Measurements from ENCODE around the gene GPR161. TPM values are rescaled to one million over a fixed set of nuclear protein-coding genes. Genes with fewer than 3 reads are reported as not detected.

Gene GPR161
- total RNA-seq, 1 experiment from 2014 or later, result 2.4 TPM

GRCh38 chr1:168082008-168082876 lies 54.5 kb downstream of the GPR161 start:
- intact Hi-C loops (cut with micrococcal nuclease; ENCODE audit: unreplicated experiment) (no loop called here), in situ Hi-C loops (cut with HindIII; ENCODE audit: low pct_unique_long_range_greater_than_20kb, low sequenced_read_pairs) (no loop called here)
- DNase-seq (ENCODE audit: low read depth, low spot score) (peak; percentile 63), ATAC-seq (peak; percentile 92)
- H3K27ac ChIP-seq (ENCODE audit: low read length), result no peak overlapping the region
- BruUV-seq (replicated peaks), result no TSS peak
- H3K4me3 ChIP-seq (ENCODE audit: low read depth in 2 of 2, low read length in 2 of 2), result no peak overlapping the region
- no peaks in the 10 kb centered on the region for H3K27me3 ChIP-seq (ENCODE audit: control insufficient read depth, insufficient read depth, low read length)
- H3K36me3 ChIP-seq (ENCODE audit: control insufficient read depth, insufficient read depth, low read length), result no peaks in the 10 kb centered on the region
- ChIA-PET POLR2A (no interaction called here), CTCF (interaction anchor here (0.5 to 1.3 kb wide), 14 partner anchors 10 to 367 kb away, joined by 3 to 14 read pairs (median 3); no protein-coding TSS in a partner anchor)
- H3K9me3 ChIP-seq (ENCODE audit: control insufficient read depth, insufficient read depth, low read depth, low read length), result no peaks in the 10 kb centered on the region
- TF ChIP-seq, protein P1, sequence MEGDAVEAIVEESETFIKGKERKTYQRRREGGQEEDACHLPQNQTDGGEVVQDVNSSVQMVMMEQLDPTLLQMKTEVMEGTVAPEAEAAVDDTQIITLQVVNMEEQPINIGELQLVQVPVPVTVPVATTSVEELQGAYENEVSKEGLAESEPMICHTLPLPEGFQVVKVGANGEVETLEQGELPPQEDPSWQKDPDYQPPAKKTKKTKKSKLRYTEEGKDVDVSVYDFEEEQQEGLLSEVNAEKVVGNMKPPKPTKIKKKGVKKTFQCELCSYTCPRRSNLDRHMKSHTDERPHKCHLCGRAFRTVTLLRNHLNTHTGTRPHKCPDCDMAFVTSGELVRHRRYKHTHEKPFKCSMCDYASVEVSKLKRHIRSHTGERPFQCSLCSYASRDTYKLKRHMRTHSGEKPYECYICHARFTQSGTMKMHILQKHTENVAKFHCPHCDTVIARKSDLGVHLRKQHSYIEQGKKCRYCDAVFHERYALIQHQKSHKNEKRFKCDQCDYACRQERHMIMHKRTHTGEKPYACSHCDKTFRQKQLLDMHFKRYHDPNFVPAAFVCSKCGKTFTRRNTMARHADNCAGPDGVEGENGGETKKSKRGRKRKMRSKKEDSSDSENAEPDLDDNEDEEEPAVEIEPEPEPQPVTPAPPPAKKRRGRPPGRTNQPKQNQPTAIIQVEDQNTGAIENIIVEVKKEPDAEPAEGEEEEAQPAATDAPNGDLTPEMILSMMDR (IDR thresholded peaks at IDR 0.05), result peak; percentile 94
- TF ChIP-seq, protein P2, sequence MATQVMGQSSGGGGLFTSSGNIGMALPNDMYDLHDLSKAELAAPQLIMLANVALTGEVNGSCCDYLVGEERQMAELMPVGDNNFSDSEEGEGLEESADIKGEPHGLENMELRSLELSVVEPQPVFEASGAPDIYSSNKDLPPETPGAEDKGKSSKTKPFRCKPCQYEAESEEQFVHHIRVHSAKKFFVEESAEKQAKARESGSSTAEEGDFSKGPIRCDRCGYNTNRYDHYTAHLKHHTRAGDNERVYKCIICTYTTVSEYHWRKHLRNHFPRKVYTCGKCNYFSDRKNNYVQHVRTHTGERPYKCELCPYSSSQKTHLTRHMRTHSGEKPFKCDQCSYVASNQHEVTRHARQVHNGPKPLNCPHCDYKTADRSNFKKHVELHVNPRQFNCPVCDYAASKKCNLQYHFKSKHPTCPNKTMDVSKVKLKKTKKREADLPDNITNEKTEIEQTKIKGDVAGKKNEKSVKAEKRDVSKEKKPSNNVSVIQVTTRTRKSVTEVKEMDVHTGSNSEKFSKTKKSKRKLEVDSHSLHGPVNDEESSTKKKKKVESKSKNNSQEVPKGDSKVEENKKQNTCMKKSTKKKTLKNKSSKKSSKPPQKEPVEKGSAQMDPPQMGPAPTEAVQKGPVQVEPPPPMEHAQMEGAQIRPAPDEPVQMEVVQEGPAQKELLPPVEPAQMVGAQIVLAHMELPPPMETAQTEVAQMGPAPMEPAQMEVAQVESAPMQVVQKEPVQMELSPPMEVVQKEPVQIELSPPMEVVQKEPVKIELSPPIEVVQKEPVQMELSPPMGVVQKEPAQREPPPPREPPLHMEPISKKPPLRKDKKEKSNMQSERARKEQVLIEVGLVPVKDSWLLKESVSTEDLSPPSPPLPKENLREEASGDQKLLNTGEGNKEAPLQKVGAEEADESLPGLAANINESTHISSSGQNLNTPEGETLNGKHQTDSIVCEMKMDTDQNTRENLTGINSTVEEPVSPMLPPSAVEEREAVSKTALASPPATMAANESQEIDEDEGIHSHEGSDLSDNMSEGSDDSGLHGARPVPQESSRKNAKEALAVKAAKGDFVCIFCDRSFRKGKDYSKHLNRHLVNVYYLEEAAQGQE (IDR thresholded peaks at IDR 0.05; ENCODE audit: insufficient read depth in 1 of 2, low read depth in 2 of 2, low read length in 1 of 2), result no peak
- TF ChIP-seq SIN3A (IDR thresholded peaks at IDR 0.05; ENCODE audit: borderline replicate concordance, insufficient read depth, low read depth, low read length) (no peak), POLR2AphosphoS5 (IDR thresholded peaks at IDR 0.05; ENCODE audit: low read depth, low read length) (no peak), TCF7L2 (IDR thresholded peaks at IDR 0.05; ENCODE audit: low read depth, low read length) (no peak)
- H3K4me1 ChIP-seq (ENCODE audit: control insufficient read depth, insufficient read depth, low read length), result no peaks in the 10 kb centered on the region

DNA sequence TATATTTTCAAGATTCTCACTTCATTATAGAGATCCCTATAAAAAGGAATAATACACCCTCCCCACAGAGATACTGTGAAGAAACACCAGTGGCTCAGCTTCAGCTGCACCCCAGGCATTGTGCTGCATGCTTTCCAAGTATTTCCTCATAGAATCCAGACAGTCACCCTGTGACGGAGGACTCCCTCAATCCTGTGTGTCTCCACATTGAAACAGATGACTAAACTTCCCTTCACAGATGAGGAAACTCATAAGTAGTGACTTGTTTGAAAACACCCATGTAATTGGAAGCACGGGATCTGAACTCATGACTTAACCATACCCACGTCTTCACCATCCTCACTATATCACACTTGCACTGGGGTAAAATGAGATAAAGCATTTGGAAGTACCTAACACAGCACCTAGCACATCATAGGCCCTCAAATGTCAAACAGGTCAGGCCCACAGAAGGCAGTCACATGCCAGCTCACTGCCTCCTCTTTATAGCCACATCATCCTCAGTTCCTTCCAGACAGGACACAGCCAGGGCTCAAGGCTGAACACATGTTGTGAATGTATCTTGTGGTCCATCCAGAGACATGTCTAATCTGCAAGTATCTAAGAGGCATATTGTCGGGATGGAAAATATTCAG lies 55.2 kb downstream of the GPR161 start:
- intact Hi-C loops (cut with micrococcal nuclease; ENCODE audit: unreplicated experiment), result no loop called here
- ATAC-seq, result no peak
- Histone ChIP-seq H3K4me3 (ENCODE audit: low read depth in 2 of 2, low read length in 2 of 2) (no peak overlapping the region), H3K36me3 (ENCODE audit: control insufficient read depth, insufficient read depth, low read length) (no peaks in the 10 kb centered on the region), H3K9me3 (ENCODE audit: control insufficient read depth, insufficient read depth, low read depth, low read length) (no peaks in the 10 kb centered on the region), H3K27me3 (ENCODE audit: control insufficient read depth, insufficient read depth, low read length) (no peaks in the 10 kb centered on the region), H3K4me1 (ENCODE audit: control insufficient read depth, insufficient read depth, low read length) (no peaks in the 10 kb centered on the region), H3K27ac (ENCODE audit: low read length) (no peak overlapping the region)
- in situ Hi-C loops (cut with HindIII; ENCODE audit: low pct_unique_long_range_greater_than_20kb, low sequenced_read_pairs), result no loop called here
- no peak for TF ChIP-seq POLR2AphosphoS5 (IDR thresholded peaks at IDR 0.05; ENCODE audit: low read depth, low read length)
- TF ChIP-seq, protein P2 (IDR thresholded peaks at IDR 0.05; ENCODE audit: insufficient read depth in 1 of 2, low read depth in 2 of 2, low read length in 1 of 2), result no peak
- TF ChIP-seq SIN3A (IDR thresholded peaks at IDR 0.05; ENCODE audit: borderline replicate concordance, insufficient read depth, low read depth, low read length), result no peak
- no peak for TF ChIP-seq TCF7L2 (IDR thresholded peaks at IDR 0.05; ENCODE audit: low read depth, low read length)
- TF ChIP-seq, protein P1 (IDR thresholded peaks at IDR 0.05), result no peak
- POLR2A ChIA-PET, result no interaction called here
- DNase-seq (ENCODE audit: low read depth, low spot score), result no peak
- no TSS peak for BruUV-seq (replicated peaks)
- CTCF ChIA-PET, result interaction anchor here (0.5 to 1.3 kb wide), 9 partner anchors 11 to 367 kb away, joined by 3 to 14 read pairs (median 3); no protein-coding TSS in a partner anchor
